ENCODE results near the gene PLCG1.
"Not testable (repeated sequence)": the region's sequence is repeated elsewhere in the genome, so short reads cannot be mapped to it uniquely, and the experiment has no call there.

PLCG1 gene

GRCh38 chr20:41124451-41125094 is 12.8 kb upstream of the PLCG1 start:
- DNase-seq (ENCODE audit: low read depth in 2 of 2) = no peak

DNA sequence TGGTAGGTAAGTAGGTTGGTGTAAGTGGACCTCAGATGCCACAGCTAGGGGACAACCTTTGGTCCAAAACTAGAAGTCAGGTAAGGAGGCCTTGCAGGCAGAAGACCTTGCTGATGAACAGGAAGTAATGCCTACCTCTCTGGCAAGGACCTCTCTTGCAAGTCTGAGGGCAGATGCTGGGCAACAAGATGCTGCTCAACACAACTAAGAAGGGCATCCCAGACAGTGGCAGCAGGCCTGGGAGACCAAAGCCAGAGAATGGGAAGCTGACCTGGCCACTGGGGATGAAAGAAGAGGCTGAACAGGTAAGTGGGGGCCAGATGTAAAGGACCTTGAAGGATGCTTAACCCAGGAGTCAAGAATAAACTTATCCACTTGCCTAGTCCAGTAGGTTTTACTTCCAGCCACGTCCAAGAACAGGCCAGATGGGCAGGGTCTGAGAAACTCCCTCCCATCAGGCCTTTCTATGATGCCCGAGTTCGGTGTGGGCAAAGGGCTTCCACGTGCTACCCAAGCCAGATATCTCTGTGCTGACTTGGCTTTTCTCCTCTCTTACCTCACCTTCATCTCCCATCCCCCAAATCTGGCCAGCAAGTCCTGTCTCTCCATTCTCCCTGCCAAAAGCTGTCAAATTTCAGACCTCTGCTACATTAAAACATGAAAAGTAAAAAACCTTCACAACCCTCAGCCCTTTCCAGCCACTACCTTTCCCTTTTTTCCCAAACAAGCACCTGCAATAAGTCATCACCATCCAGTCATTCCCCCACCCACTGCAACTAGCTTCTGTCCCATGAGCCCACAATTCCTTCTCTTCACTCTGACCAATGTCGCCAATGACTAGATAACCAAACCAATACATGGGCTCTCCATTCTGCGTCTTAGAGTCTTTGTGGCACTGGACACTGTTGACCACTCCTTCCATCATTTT is 11.5 kb upstream of the PLCG1 start:
- no peak for DNase-seq (ENCODE audit: low read depth in 2 of 2)

GRCh38 chr20:41126719-41127118 is 10.6 kb upstream of the PLCG1 start:
- no peak for DNase-seq (ENCODE audit: low read depth in 2 of 2)

DNA sequence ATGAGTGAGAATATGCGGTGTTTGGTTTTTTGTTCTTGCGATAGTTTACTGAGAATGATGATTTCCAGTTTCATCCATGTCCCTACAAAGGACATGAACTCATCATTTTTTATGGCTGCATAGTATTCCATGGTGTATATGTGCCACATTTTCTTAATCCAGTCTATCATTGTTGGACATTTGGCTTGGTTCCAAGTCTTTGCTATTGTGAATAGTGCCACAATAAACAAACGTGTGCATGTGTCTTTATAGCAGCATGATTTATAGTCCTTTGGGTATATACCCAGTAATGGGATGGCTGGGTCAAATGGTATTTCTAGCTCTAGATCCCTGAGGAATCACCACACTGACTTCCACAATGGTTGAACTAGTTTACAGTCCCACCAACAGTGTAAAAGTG is 9.0 kb upstream of the PLCG1 start:
- DNase-seq (ENCODE audit: low read depth in 2 of 2) = not testable (repeated sequence)

DNA sequence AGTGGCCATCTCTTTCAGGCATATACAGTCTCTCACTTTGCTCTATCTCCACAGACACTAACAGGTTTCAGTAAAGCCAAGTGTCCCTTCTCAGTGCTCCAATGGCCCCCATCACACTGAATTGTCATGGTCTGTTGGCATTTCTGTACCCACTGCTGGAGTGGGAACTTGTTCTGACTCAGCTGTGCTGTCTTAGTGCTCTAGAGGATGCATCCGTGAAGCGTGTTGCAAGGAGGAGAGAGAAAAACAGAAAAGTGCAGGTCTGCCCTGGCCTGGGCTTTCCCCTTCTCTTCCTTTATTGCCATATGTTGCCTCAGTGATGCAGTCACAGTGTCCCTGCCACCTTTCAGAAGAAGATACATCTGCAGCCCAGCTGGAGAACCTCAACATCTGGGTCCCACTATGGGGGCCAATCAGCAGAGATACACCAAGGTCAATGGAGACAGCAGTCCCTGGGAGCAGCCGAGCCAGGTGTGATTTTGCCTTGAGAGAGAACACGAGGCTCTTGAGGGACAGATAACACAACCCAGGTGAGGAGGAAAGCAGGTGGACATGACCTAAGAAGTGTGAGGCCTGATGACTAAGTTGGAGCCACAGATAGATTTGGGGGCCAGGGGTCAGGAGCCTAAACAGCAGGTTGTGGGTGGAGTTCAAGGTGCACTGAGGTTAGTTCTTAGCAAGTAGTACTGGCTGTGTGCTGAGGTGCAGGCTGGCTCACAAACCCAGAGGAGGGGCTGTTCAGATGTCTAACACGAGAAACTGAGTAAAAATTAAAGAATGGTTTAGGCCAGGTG is 5.6 kb upstream of the PLCG1 start:
- no peak for DNase-seq (ENCODE audit: low read depth in 2 of 2)

- not testable (repeated sequence) for DNase-seq (ENCODE audit: low read depth in 2 of 2)
These were observed 5.0 kb upstream of the PLCG1 start for GRCh38 chr20:41132388-41132775.

GRCh38 chr20:41133709-41134361 is 3.5 kb upstream of the PLCG1 start:
- DNase-seq (ENCODE audit: low read depth in 2 of 2) = peak in 1 of 2 experiments; percentile 50

GRCh38 chr20:41134362-41135186 is 2.8 kb upstream of the PLCG1 start:
- no peak for DNase-seq (ENCODE audit: low read depth in 2 of 2)

DNA sequence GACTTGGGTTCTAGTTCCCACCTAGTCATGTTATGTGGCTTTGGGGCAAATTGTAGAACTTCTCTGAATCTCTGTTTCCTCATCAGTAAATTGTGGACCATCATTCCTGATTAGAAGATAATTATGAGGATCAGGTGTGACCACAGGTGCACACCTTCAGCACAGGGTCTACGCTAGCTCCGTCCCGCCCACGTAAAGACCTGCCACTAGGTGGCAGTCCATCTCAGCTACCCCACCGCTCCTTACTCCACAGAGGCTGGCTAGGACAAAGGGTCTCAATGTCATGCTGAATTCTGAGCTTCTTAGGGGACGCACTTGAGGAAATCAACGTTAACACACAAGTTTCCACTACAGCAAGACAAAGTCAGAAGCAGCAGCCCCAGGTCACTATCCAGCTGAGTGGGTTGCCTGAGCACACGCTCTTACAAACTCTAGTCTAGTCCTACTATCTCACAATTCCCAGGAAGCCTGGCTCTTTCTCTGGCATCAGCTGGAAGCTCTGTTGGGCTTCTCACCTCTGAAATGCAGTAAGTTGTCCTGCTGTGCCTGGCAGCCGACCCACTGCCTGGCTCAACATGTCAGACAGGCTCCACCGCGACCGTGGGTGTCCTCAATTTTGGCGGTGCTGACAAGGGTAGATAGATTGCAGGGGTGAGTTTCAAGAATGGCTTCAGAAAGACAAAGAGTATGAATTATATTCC is 2.0 kb upstream of the PLCG1 start:
- DNase-seq (ENCODE audit: low read depth in 2 of 2) = peak in 1 of 2 experiments; percentile 49

DNA sequence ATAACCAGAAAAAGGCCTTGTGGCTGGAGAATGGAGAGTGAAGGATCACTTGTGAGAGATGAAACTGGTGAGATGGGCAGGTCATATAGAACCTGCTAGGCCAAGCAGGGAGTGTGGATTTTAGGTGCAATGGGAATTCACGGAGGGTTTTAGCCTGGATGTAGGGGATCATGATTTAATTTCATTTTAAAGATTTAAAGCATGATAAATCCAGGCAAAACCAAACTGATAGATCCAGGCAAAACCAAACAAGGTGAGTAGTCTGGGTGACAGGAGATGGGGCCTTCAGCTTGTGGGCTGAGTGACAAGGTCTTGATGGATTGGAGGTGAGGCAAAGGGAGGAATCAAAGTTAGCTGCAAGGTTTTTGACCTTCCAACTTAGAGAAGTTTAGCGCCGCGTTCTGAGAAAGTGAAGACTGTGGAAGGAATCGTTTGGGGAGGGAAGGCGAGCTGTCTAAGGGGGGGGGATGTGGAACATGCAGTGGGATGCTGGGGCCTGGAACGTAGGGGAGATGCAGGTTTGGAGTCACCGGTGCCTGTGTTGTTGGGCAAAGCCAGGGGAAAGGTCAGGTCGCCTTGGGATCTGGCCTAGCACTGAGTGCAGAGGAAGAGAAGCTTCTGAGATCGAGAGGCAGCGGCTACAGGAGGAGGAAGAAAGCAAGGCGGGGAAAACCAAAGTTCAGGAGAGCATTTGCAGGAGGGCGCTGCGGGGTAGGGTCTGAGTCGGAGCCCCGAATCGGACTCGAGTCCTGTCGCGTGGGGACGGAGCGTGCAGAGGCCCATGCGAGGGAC is 1.3 kb upstream of the PLCG1 start:
- DNase-seq (ENCODE audit: low read depth in 2 of 2) = no peak

DNA sequence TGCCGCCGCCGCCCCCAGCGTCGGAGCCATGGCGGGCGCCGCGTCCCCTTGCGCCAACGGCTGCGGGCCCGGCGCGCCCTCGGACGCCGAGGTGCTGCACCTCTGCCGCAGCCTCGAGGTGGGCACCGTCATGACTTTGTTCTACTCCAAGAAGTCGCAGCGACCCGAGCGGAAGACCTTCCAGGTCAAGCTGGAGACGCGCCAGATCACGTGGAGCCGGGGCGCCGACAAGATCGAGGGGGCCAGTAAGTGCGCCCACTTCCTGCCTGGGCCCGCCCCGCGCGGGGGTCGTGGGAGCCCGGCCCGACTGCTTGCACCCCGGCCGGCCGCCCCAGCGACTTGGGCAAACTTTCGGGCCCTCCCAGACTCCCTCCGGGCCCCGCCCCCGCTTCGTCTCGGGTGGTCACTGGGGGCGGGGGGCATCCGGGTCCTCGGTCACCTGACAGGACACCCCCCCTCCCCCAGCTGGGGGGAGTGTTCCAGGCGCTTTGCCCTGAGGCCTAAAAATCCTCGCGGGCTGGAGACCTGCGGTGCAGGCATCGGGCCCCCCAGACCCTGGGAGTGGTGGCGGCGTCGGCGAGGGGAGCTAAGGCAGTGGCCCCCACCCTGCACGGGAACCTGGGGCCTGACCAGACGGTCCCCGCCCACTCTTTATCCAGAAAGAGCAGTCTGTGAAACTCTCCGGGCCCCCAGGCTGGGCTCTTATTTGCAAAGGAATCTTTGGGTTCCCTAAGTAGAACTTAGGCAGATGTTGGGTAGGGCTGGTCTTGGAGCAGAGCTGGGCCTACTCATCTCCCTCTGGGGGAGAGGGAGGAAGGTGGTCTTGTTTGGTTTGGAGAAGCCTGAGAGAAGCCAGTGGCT is 501 bp downstream of the PLCG1 start:
- DNase-seq (ENCODE audit: low read depth in 2 of 2) = peak in 1 of 2 experiments; percentile 55

DNA sequence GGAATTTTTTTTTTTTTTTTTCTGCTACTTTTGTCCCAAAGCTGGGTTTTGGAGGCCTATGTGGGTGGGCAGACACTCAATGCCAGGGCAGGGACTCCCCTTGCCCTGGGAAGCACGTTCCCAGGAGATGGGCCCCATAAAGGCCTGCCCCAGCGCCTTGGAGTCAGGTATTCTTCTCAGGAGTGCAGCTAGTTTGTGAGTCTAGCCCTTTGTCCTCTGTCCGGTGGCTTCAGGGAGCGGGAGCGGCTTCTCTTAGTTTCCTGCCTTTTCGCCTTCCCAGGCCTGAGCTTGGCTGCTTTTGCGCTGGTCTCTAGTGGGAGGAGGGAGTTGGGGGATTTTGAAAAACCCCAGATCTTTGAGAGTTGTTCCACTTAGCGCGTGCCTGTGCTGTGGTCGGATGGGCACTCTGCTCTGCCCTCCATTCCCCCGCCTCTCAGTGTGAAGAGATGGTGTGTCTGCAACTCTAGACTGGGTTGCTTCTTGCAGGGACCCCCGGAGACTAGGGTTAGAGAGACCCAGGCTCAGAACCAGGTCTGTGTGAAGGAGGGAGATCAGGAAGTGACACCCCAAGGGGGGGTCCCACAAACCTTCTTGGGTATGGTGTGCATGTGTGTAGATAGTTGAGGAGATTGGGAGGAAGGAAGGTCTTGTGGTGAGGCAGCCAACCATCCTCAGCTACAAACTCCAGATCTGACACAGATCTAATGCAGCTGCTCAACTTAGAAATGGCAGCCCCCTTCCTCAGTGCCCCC is 1.3 kb downstream of the PLCG1 start:
- DNase-seq (ENCODE audit: low read depth in 2 of 2) = no peak

- no peak for DNase-seq (ENCODE audit: low read depth in 2 of 2)
These were observed 2.1 kb downstream of the PLCG1 start for GRCh38 chr20:41139227-41140093.

DNA sequence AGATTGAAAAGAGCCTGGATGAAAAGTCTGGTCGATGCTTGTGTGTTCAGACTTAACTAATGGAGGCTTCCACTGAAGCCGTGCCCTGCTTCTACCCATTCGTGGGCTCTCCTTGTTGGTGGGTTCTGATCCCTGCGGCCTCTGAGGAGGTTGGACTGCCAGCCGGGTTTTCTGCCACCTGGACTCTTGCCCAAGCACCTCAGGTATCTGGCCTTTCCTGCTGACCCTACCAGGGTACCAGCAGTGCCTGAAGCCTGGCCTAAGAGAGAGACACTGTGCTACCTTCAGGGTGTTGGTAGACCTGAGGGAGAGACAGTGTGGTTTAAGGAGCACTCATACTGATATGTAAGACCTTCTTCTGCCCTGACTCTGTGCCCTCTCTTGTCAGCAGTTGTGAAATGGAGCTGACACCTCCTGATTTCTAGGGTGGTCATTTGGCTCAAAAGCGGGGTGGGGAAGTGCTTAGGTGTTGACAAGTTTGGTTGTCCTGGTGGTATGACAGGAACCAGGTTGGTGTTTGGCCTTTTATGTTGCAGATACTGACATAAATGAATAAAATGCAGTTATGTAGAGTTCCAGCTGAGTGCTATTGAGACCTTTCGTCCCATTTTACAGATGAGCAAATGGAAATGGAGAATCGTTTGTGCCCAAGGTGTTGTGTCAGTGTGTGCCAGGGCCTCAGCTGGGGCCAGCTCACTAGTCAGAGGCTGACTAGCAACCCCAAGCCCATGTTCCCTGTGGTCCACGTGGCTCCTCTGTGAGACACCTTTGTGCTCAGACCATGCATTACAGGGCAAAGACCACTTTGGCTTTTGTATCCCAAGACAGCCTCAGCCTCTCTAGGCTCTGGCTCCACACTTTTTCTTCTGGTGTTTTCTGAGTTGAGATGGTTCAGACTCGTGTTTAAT is 3.1 kb downstream of the PLCG1 start:
- DNase-seq (ENCODE audit: low read depth in 2 of 2) = no peak

GRCh38 chr20:41141153-41141815 is 3.9 kb downstream of the PLCG1 start:
- no peak for DNase-seq (ENCODE audit: low read depth in 2 of 2)

Data from stimulated activated CD4-positive, alpha-beta T cell treated with anti-CD3 and anti-CD28 coated beads, Interleukin-12 subunit alpha, Interleukin-12 subunit beta, amount 100 ng/mL, for 24 hours (primary cell).